GM12878 (cell line): ENCODE data around the gene MAP3K7CL. TPM values are rescaled to one million over a fixed set of nuclear protein-coding genes. Genes with fewer than 3 reads are reported as not detected.

ENCODE experiments used
- ATAC-seq: fragments of 200-7000 bp; cut with Tn5 transposase; 3 replicates; pipeline ENCODE4 v1.9.1; 2020; ENCODE audit warnings: mild to moderate bottlenecking, moderate library complexity
- BruUV-seq: library from RNA; stranded (reverse); fragments of 400-500 nt; replicated peaks from 2 replicates; lab custom pipeline; 2021; lab: Mats Ljungman, UMichigan
- CTCF ChIA-PET: fragments of 300-600 bp; sonication (Branson Sonifier 250); formaldehyde crosslinking; extraction: SDS; loops from one replicate; lab custom pipeline; 2021; ENCODE audit warnings: inconsistent platforms; lab: Yijun Ruan, JAX
- POLR2A ChIA-PET: fragments of 350-600 bp; formaldehyde crosslinking; extraction: SDS; loops from one replicate; lab custom pipeline; 2021; ENCODE audit warnings: inconsistent platforms; lab: Charles Lee
- RAD21 ChIA-PET: fragments of 300-600 bp; sonication (Branson Sonifier 250); formaldehyde crosslinking; loops from one replicate; lab custom pipeline; 2023; ENCODE audit warnings: antibody characterized with exemption; ENCODE audit not compliant: unreplicated experiment; lab: Charles Lee
- SMC1A ChIA-PET: fragments of 300-600 bp; sonication (Branson Sonifier 250); formaldehyde crosslinking; loops from one replicate; lab custom pipeline; 2023; ENCODE audit not compliant: unreplicated experiment, uncharacterized antibody; lab: Charles Lee
- DNase-seq: peaks from one replicate; pipeline ENCODE4 v3.0.0-alpha.2; 2011; ENCODE audit warnings: low read depth, low spot score
- FAIRE-seq: peaks from 3 replicates; lab custom pipeline; 2011; peaks lifted over from hg19 to GRCh38; lab: Jason Lieb, UNC
- H2AFZ ChIP-seq: 2 replicates; pipeline ENCODE4 v1.6.0; 2011; ENCODE audit warnings: low read depth, low read length, control low read depth; ENCODE audit not compliant: control insufficient read depth
- H3K27ac ChIP-seq: 2 replicates; pipeline ENCODE4 v1.5.1; 2011; ENCODE audit warnings: control low read depth; ENCODE audit not compliant: control insufficient read depth, insufficient read depth
- H3K27me3 ChIP-seq, 2 experiments: replicated peaks in 1 of 2; 2 replicates each; pipeline versions ENCODE4 v1.6.0 to v1.6.1; 2011; ENCODE audit warnings: low read length in 1 of 2; ENCODE audit not compliant: control insufficient read depth in 2 of 2, insufficient read depth in 2 of 2
- H3K36me3 ChIP-seq, 2 experiments: 2 replicates each; pipeline ENCODE4 v1.5.1; 2011; ENCODE audit warnings: low read length in 1 of 2; ENCODE audit not compliant: control insufficient read depth in 2 of 2, insufficient read depth in 2 of 2
- H3K4me1 ChIP-seq: 2 replicates; pipeline ENCODE4 v1.6.1; 2011; ENCODE audit warnings: mild to moderate bottlenecking, low read length, moderate library complexity, mixed read lengths; ENCODE audit not compliant: control insufficient read depth, insufficient read depth
- H3K4me2 ChIP-seq: 2 replicates; pipeline ENCODE4 v1.6.0; 2011; ENCODE audit warnings: control low read depth; ENCODE audit not compliant: control insufficient read depth, insufficient read depth
- H3K4me3 ChIP-seq: fragments of 200-600 bp; sonication (generic); 2 replicates; pipeline ENCODE4 v1.5.1; 2016
- H3K79me2 ChIP-seq: 2 replicates; pipeline ENCODE4 v1.6.0; 2011; ENCODE audit warnings: low read length; ENCODE audit not compliant: control insufficient read depth, insufficient read depth
- H3K9ac ChIP-seq: 2 replicates; pipeline ENCODE4 v1.8.0; 2011; ENCODE audit warnings: low read length, control low read depth, mixed read lengths; ENCODE audit not compliant: control insufficient read depth, insufficient read depth
- H3K9me3 ChIP-seq: replicated peaks from 3 replicates; pipeline ENCODE4 v1.5.1; 2011; ENCODE audit warnings: mild to moderate bottlenecking, low read length; ENCODE audit not compliant: control insufficient read depth, insufficient read depth
- H4K20me1 ChIP-seq: 2 replicates; pipeline ENCODE4 v1.6.0; 2011; ENCODE audit not compliant: control insufficient read depth, insufficient read depth
- ATF2 ChIP-seq: IDR thresholded peaks from 2 replicates; pipeline ENCODE4 v1.6.1; 2012; ENCODE audit warnings: low read length, inconsistent platforms
- ATF3 ChIP-seq: IDR thresholded peaks from 2 replicates; pipeline ENCODE4 v1.6.1; 2011; ENCODE audit warnings: low read depth, mild to moderate bottlenecking, low read length, moderate library complexity, borderline replicate concordance; ENCODE audit errors: extremely low read depth
- BRCA1 ChIP-seq: IDR thresholded peaks from 2 replicates; pipeline ENCODE4 v1.6.1; 2011; ENCODE audit warnings: low read depth, low read length, improper control_type of control experiment
- E4F1 ChIP-seq: fragments of 450-650 bp; IDR thresholded peaks from 2 replicates; pipeline ENCODE4 v1.6.1; 2018; ENCODE audit warnings: borderline replicate concordance, mild to moderate bottlenecking; ENCODE audit not compliant: partially characterized antibody
- IKZF1 ChIP-seq: fragments of 450-650 bp; conservative IDR thresholded peaks from 2 replicates; pipeline ENCODE4 v1.6.1; 2017; ENCODE audit warnings: antibody characterized with exemption, mild to moderate bottlenecking
- LARP7 ChIP-seq: fragments of 450-650 bp; IDR thresholded peaks from 2 replicates; pipeline ENCODE4 v1.6.1; 2017; ENCODE audit warnings: mild to moderate bottlenecking
- MYB ChIP-seq: fragments of 150-350 bp; IDR thresholded peaks from 2 replicates; pipeline ENCODE4 v1.6.1; 2014; ENCODE audit warnings: mild to moderate bottlenecking, low read depth, low read length, borderline replicate concordance
- NBN ChIP-seq: fragments of 450-650 bp; IDR thresholded peaks from 2 replicates; pipeline ENCODE4 v1.6.1; 2016
- NFYA ChIP-seq: IDR thresholded peaks from 2 replicates; pipeline ENCODE4 v1.6.1; 2011; ENCODE audit warnings: low read depth, mild to moderate bottlenecking, low read length, improper control_type of control experiment, borderline replicate concordance
- NR2C1 ChIP-seq: fragments of 450-650 bp; IDR thresholded peaks from 2 replicates; pipeline ENCODE4 v1.6.1; 2017; ENCODE audit warnings: antibody characterized with exemption, mild to moderate bottlenecking, moderate library complexity
- NRF1 ChIP-seq: conservative IDR thresholded peaks from 2 replicates; pipeline ENCODE4 v1.6.1; 2011; ENCODE audit warnings: mild to moderate bottlenecking, low read depth, low read length, improper control_type of control experiment
- PML ChIP-seq: IDR thresholded peaks from 2 replicates; pipeline ENCODE4 v1.6.1; 2012; ENCODE audit warnings: low read length, inconsistent platforms
- RAD51 ChIP-seq: fragments of 450-650 bp; IDR thresholded peaks from 2 replicates; pipeline ENCODE4 v1.6.1; 2016; ENCODE audit warnings: moderate library complexity, mild to moderate bottlenecking, inconsistent platforms
- RCOR1 ChIP-seq: conservative IDR thresholded peaks from 2 replicates; pipeline ENCODE4 v1.6.1; 2012; ENCODE audit warnings: low read depth, low read length, improper control_type of control experiment
- RELB ChIP-seq: fragments of 450-650 bp; IDR thresholded peaks from 2 replicates; pipeline ENCODE4 v1.6.1; 2017; ENCODE audit warnings: low read depth, mild to moderate bottlenecking, moderate library complexity
- TAF1 ChIP-seq: IDR thresholded peaks from 2 replicates; pipeline ENCODE4 v1.6.1; 2011; ENCODE audit warnings: mild to moderate bottlenecking, low read depth, low read length, borderline replicate concordance
- ZSCAN29 ChIP-seq: fragments of 450-650 bp; IDR thresholded peaks from 2 replicates; pipeline ENCODE4 v1.6.1; 2017; ENCODE audit warnings: mild to moderate bottlenecking, moderate library complexity
- WGBS: methylation state at CpG from one replicate; pipeline ENCODE4 v1.1.6; 2016; ENCODE audit warnings: low lambda C conversion rate; ENCODE audit not compliant: insufficient replicate concordance, insufficient coverage; ENCODE audit errors: missing lambda C conversion rate; 5-methylcytosine and 5-hydroxymethylcytosine counted together
- in situ Hi-C: fragments of 300-500 bp; cut with MboI; formaldehyde crosslinking; loops from 9 replicates; pipeline ENCODE4 v1.14.3; 2018; ENCODE audit warnings: mixed read lengths
- intact Hi-C: fragments of 100-400 bp; cut with micrococcal nuclease; formaldehyde crosslinking; loops from one replicate; pipeline ENCODE4 v1.14.2; 2022; ENCODE audit not compliant: unreplicated experiment
- polyA plus RNA-seq, 11 experiments: library from polyadenylated mRNA; depleted of rRNA in 4 of 11; unstranded in 6 of 11; stranded (reverse) in 5 of 11; fragments of >200 nt; fragmentation: Nextera tagmentation in 4 of 11; fragmentation: Illumina TruSeq in 1 of 11; extraction: Ambion mirVana in 4 of 11; extraction: Trizol in 1 of 11; gene quantifications; 1 replicate in 1 of 11; 2 replicates in 10 of 11; pipeline versions ENCODE4 v1.2.1 to v1.2.3, GENCODE V29; 2011 to 2016; ENCODE audit warnings: inconsistent platforms in 2 of 11, missing spikeins in 2 of 11, low read depth in 1 of 11
- total RNA-seq, 4 experiments: library from RNA; depleted of rRNA in 3 of 4; stranded (reverse); fragments of >200 nt in 3 of 4; fragmentation: Illumina TruSeq in 1 of 4; extraction: Trizol in 1 of 4; gene quantifications; 2 replicates each; pipeline versions ENCODE4 v1.2.1 to v1.2.3, GENCODE V29; 2013 to 2021

The MAP3K7CL gene
- total and polyA plus RNA-seq, 10 of the 15 experiments (the other 5 are each of a cell fraction or from before 2014, with no cell fraction given) = 3.2 to 19.7 (median 6.6) TPM

- Histone ChIP-seq H3K79me2 (no peaks in the 10 kb centered on the region), H2AFZ (no peak overlapping the region), H3K4me3 (no peak overlapping the region), H3K9me3 (no peaks in the 10 kb centered on the region), H3K4me2 (no peak overlapping the region), H3K27me3 (no peaks in the 10 kb centered on the region), H4K20me1 (no peaks in the 10 kb centered on the region), H3K4me1 (no peaks in the 10 kb centered on the region), H3K36me3 (no peaks in the 10 kb centered on the region), H3K9ac (no peak overlapping the region), H3K27ac (no peak overlapping the region)
- CTCF ChIA-PET = interaction anchor here (0.7 to 1.2 kb wide), 3 partner anchors 12 to 463 kb away, joined by 3 to 4 read pairs (median 3); no protein-coding TSS in a partner anchor
- in situ Hi-C loops (no loop called here), intact Hi-C loops (no loop called here)
- RAD21 ChIA-PET = no interaction called here
- whole genome bisulfite sequencing = 93% methylated on average over 5 of the region's 5 CpGs
- DNase-seq (no peak), ATAC-seq (no peak), FAIRE-seq (no peak)
- no peak for TF ChIP-seq ZSCAN29
- no peak for TF ChIP-seq IKZF1
- no peak for TF ChIP-seq ATF3
- TF ChIP-seq MYB = no peak
- TF ChIP-seq BRCA1 = no peak
- TF ChIP-seq NFYA = no peak
- TF ChIP-seq LARP7 = no peak
- no peak for TF ChIP-seq RELB
- TF ChIP-seq RAD51 = no peak
- TF ChIP-seq NRF1 = no peak
- no peak for TF ChIP-seq PML
- no peak for TF ChIP-seq RCOR1
- TF ChIP-seq NBN = no peak
- TF ChIP-seq E4F1 = no peak
- TF ChIP-seq ATF2 = no peak
- TF ChIP-seq TAF1 = no peak
- TF ChIP-seq NR2C1 = no peak
- POLR2A ChIA-PET = no interaction called here
- SMC1A ChIA-PET = interaction anchor here (0.8 to 1.9 kb wide), 6 partner anchors 14 to 57 kb away, joined by 3 to 5 read pairs (median 4); no protein-coding TSS in a partner anchor
- BruUV-seq = no TSS peak
These were observed 14.9 kb downstream of the MAP3K7CL start for GRCh38 chr21:29145354-29145782.
